Endothelial cell of umbilical vein (primary cell): ENCODE results near the gene LMO7. TPM values are rescaled to one million over a fixed set of nuclear protein-coding genes. Genes with fewer than 3 reads are reported as not detected.

ENCODE experiments used
- BruUV-seq: library from RNA; stranded (reverse); fragments of 400-500 nt; replicated peaks from 2 replicates; lab custom pipeline; 2021; lab: Mats Ljungman, UMichigan
- CTCF ChIA-PET: fragments of 300-600, 350-600 bp; sonication (Branson Sonifier 250); formaldehyde crosslinking; loops from one replicate; lab custom pipeline; 2021; ENCODE audit warnings: antibody characterized with exemption, inconsistent platforms; lab: Charles Lee
- POLR2A ChIA-PET: fragments of 300-600, 350-600 bp; sonication (Branson Sonifier 250); formaldehyde crosslinking; loops from one replicate; lab custom pipeline; 2021; ENCODE audit warnings: antibody characterized with exemption, inconsistent platforms; lab: Charles Lee
- DNase-seq: peaks from one replicate; pipeline ENCODE4 v3.0.0-alpha.2; 2011; ENCODE audit warnings: low read depth, low spot score
- FAIRE-seq: peaks from 2 replicates; lab custom pipeline; 2011; peaks lifted over from hg19 to GRCh38; lab: Jason Lieb, UNC
- H2AFZ ChIP-seq: 2 replicates; pipeline ENCODE4 v1.6.0; 2012; ENCODE audit warnings: low read depth, low read length, control low read depth, inconsistent platforms
- H3K27ac ChIP-seq: 2 replicates; pipeline ENCODE4 v1.5.1; 2011; ENCODE audit warnings: low read depth, mild to moderate bottlenecking, control low read depth, low read length, moderate library complexity; ENCODE audit not compliant: insufficient read depth
- H3K27me3 ChIP-seq, 2 experiments: 2 replicates each; pipeline versions ENCODE4 v1.6.0 to v1.6.1; 2011; ENCODE audit warnings: low read length in 2 of 2, mixed read lengths in 1 of 2; ENCODE audit not compliant: control insufficient read depth in 2 of 2, insufficient read depth in 2 of 2
- H3K36me3 ChIP-seq, 2 experiments: 2 replicates in 1 of 2; 3 replicates in 1 of 2; pipeline ENCODE4 v1.5.1; 2011; ENCODE audit warnings: low read length in 2 of 2, mild to moderate bottlenecking in 1 of 2, moderate library complexity in 1 of 2; ENCODE audit not compliant: control insufficient read depth in 2 of 2, insufficient read depth in 2 of 2; ENCODE audit errors: extremely low read depth in 1 of 2
- H3K4me1 ChIP-seq: 3 replicates; pipeline ENCODE4 v1.5.1; 2011; ENCODE audit warnings: mild to moderate bottlenecking, low read length; ENCODE audit not compliant: control insufficient read depth, insufficient read depth; ENCODE audit errors: extremely low read depth
- H3K4me2 ChIP-seq: 2 replicates; pipeline ENCODE4 v1.6.1; 2011; ENCODE audit warnings: low read length, control low read depth, mixed read lengths; ENCODE audit not compliant: insufficient read depth
- H3K4me3 ChIP-seq, 3 experiments: fragments of 200-600 bp in 1 of 3; sonication (generic), shearing (Covaris generic) in 1 of 3; replicated peaks in 1 of 3; 2 replicates each; pipeline ENCODE4 v1.5.1; 2011 to 2016; ENCODE audit warnings: control low read depth in 3 of 3, low read length in 3 of 3, mild to moderate bottlenecking in 2 of 3, inconsistent platforms in 1 of 3, low read depth in 1 of 3, moderate library complexity in 1 of 3; ENCODE audit not compliant: insufficient read depth in 1 of 3
- H3K79me2 ChIP-seq: 2 replicates; pipeline ENCODE4 v1.6.0; 2012; ENCODE audit warnings: low read length, inconsistent platforms; ENCODE audit not compliant: control insufficient read depth, insufficient read depth
- H3K9ac ChIP-seq: replicated peaks from 2 replicates; pipeline ENCODE3; 2011; ENCODE audit warnings: low read length, control low read depth; ENCODE audit not compliant: insufficient read depth; ENCODE audit errors: extremely low read depth
- H3K9me1 ChIP-seq: replicated peaks from 3 replicates; pipeline ENCODE4 v1.6.0; 2011; ENCODE audit warnings: mild to moderate bottlenecking, low read length; ENCODE audit not compliant: control insufficient read depth, insufficient read depth; ENCODE audit errors: extremely low read depth
- H3K9me3 ChIP-seq: replicated peaks from 2 replicates; pipeline ENCODE4 v1.5.1; 2012; ENCODE audit warnings: low read length, inconsistent platforms; ENCODE audit not compliant: control insufficient read depth, insufficient read depth
- H4K20me1 ChIP-seq: replicated peaks from 2 replicates; pipeline ENCODE3; 2011; ENCODE audit warnings: mild to moderate bottlenecking, low read length; ENCODE audit not compliant: control insufficient read depth, insufficient read depth; ENCODE audit errors: extremely low read depth
- EZH2 ChIP-seq: IDR thresholded peaks from 2 replicates; pipeline ENCODE4 v1.6.1; 2012; ENCODE audit warnings: borderline replicate concordance, low read depth, mild to moderate bottlenecking, moderate library complexity, low read length, inconsistent platforms; ENCODE audit not compliant: severe bottlenecking
- FOS ChIP-seq: IDR thresholded peaks from 2 replicates; pipeline ENCODE4 v1.6.1; 2011; ENCODE audit warnings: mild to moderate bottlenecking, low read length, moderate library complexity, borderline replicate concordance; ENCODE audit not compliant: insufficient read depth
- GATA2 ChIP-seq: IDR thresholded peaks from 2 replicates; pipeline ENCODE4 v1.7.0; 2011; ENCODE audit warnings: low read depth, mild to moderate bottlenecking, moderate library complexity, mixed read lengths, low read length; ENCODE audit not compliant: insufficient read length, insufficient read depth
- JUN ChIP-seq: IDR thresholded peaks from 2 replicates; pipeline ENCODE4 v1.6.1; 2011; ENCODE audit warnings: borderline replicate concordance, low read depth; ENCODE audit not compliant: insufficient read length, insufficient read depth
- MYC ChIP-seq: IDR thresholded peaks from one replicate; pipeline ENCODE4 v1.6.1; 2011; ENCODE audit warnings: mild to moderate bottlenecking, low read depth, low read length
- POLR2A ChIP-seq: IDR thresholded peaks from 2 replicates; pipeline ENCODE4 v1.6.1; 2012; ENCODE audit warnings: low read depth, mild to moderate bottlenecking, control low read depth, low read length
- POLR2AphosphoS5 ChIP-seq: IDR thresholded peaks from 2 replicates; pipeline ENCODE4 v1.6.1; 2012; ENCODE audit warnings: low read depth, mild to moderate bottlenecking, control low read depth, low read length, moderate library complexity; ENCODE audit not compliant: insufficient read depth
- dilution Hi-C: fragments of 300-500 bp; cut with MboI; formaldehyde crosslinking; loops from one replicate; pipeline ENCODE4 v1.15.0; 2019; ENCODE audit warnings: low sequenced_read_pairs; ENCODE audit not compliant: extremely low pct_ligation_motif_present
- intact Hi-C: fragments of 100-400 bp; cut with micrococcal nuclease; formaldehyde crosslinking; loops from one replicate; pipeline ENCODE4 v1.10.0; 2022
- polyA plus RNA-seq, 4 experiments: library from polyadenylated mRNA; depleted of rRNA in 3 of 4; stranded (reverse) in 3 of 4; unstranded in 1 of 4; fragments of >200 nt; gene quantifications; 2 replicates each; pipeline versions ENCODE4 v1.2.1 to v1.2.3, GENCODE V29; 2011 to 2012; ENCODE audit warnings: missing spikeins in 1 of 4
- total RNA-seq: library from RNA; stranded (reverse); gene quantifications from 2 replicates; pipeline ENCODE4 v1.2.3, GENCODE V29; 2021
- TF ChIP-seq, protein P1 (sequence below): IDR thresholded peaks from 2 replicates; pipeline ENCODE4 v1.6.1; 2011; ENCODE audit not compliant: insufficient read depth, insufficient read length
- TF ChIP-seq, protein P2 (sequence below), 2 donors: IDR thresholded peaks; 1 replicate in 1 of 2; 2 replicates in 1 of 2; pipeline ENCODE4 v1.5.1; 2011; ENCODE audit warnings: low read length in 2 of 2, mild to moderate bottlenecking in 2 of 2, moderate library complexity in 2 of 2, control low read depth in 1 of 2, inconsistent platforms in 1 of 2, low read depth in 1 of 2; ENCODE audit not compliant: insufficient read depth in 1 of 2; ENCODE audit errors: extremely low read depth in 1 of 2

The LMO7 gene
- total and polyA plus RNA-seq, 2 donors (not counting 3 experiments of a cell fraction or from before 2014, with no cell fraction given) = 10.5 to 21.1 TPM

- H3K79me2 ChIP-seq = no peaks in the 10 kb centered on the region
- no peak for DNase-seq
- CTCF ChIA-PET = interaction anchor here (0.9 kb wide), 1 partner anchor 10 kb away, joined by 3 read pairs; no protein-coding TSS in a partner anchor
Measured at GRCh38 chr13:75830842-75831241, 194.7 kb downstream of the LMO7 start.

More at GRCh38 chr13:75830842-75831241, 194.7 kb downstream of the LMO7 start:
- no TSS peak for BruUV-seq
- Histone ChIP-seq H3K36me3 (no peaks in the 10 kb centered on the region), H3K4me2 (no peak overlapping the region), H4K20me1 (no peaks in the 10 kb centered on the region), H3K4me1 (no peaks in the 10 kb centered on the region), H2AFZ (no peak overlapping the region), H3K9me1 (no peaks in the 10 kb centered on the region), H3K9me3 (no peaks in the 10 kb centered on the region), H3K9ac (no peak overlapping the region), H3K27me3 (no peaks in the 10 kb centered on the region), H3K4me3 (no peak overlapping the region), H3K27ac (no peak overlapping the region)
- intact Hi-C loops = no loop called here
- FAIRE-seq = no peak
- POLR2A ChIA-PET = no interaction called here
- TF ChIP-seq FOS (no peak), GATA2 (no peak), POLR2A (no peak), JUN (no peak), POLR2AphosphoS5 (no peak), MYC (no peak), EZH2 (no peak)
- TF ChIP-seq, protein P1, sequence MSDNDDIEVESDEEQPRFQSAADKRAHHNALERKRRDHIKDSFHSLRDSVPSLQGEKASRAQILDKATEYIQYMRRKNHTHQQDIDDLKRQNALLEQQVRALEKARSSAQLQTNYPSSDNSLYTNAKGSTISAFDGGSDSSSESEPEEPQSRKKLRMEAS = no peak
- TF ChIP-seq, protein P2, sequence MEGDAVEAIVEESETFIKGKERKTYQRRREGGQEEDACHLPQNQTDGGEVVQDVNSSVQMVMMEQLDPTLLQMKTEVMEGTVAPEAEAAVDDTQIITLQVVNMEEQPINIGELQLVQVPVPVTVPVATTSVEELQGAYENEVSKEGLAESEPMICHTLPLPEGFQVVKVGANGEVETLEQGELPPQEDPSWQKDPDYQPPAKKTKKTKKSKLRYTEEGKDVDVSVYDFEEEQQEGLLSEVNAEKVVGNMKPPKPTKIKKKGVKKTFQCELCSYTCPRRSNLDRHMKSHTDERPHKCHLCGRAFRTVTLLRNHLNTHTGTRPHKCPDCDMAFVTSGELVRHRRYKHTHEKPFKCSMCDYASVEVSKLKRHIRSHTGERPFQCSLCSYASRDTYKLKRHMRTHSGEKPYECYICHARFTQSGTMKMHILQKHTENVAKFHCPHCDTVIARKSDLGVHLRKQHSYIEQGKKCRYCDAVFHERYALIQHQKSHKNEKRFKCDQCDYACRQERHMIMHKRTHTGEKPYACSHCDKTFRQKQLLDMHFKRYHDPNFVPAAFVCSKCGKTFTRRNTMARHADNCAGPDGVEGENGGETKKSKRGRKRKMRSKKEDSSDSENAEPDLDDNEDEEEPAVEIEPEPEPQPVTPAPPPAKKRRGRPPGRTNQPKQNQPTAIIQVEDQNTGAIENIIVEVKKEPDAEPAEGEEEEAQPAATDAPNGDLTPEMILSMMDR (IDR thresholded peaks at IDR 0.05; ENCODE audit: extremely low read depth in 1 of 2, insufficient read depth in 1 of 2, low read depth in 1 of 2, low read length in 2 of 2) = no peak
- dilution Hi-C loops = no loop called here
